Panc1 (cell line): ENCODE results near the gene HES2. TPM values are rescaled to one million over a fixed set of nuclear protein-coding genes. Genes with fewer than 3 reads are reported as not detected.

Experiments used
- ATAC-seq: fragments of 200-7000 bp; cut with Tn5 transposase; 2 replicates; pipeline ENCODE4 v1.9.1; 2020; ENCODE audit warnings: mild to moderate bottlenecking, moderate library complexity
- BruUV-seq: library from RNA; stranded (reverse); fragments of 400-500 nt; replicated peaks from 2 replicates; lab custom pipeline; 2021; lab: Mats Ljungman, UMichigan
- CTCF ChIA-PET: fragments of 300-600 bp; sonication (Branson Sonifier 250); formaldehyde crosslinking; loops from one replicate; lab custom pipeline; 2022; ENCODE audit warnings: antibody characterized with exemption; lab: Charles Lee
- POLR2A ChIA-PET: fragments of 300-600 bp; sonication (Branson Sonifier 250); formaldehyde crosslinking; loops from one replicate; lab custom pipeline; 2022; ENCODE audit warnings: antibody characterized with exemption; lab: Charles Lee
- DNase-seq: peaks from one replicate; pipeline ENCODE4 v3.0.0-alpha.2; 2010; ENCODE audit warnings: low read depth, low spot score
- H3K27ac ChIP-seq: 2 replicates; pipeline ENCODE4 v1.5.1; 2011; ENCODE audit warnings: mild to moderate bottlenecking, low read length, inconsistent platforms
- H3K27me3 ChIP-seq: fragments of 200-500 bp; sonication (Bioruptor generic); 2 replicates; pipeline ENCODE4 v1.6.0; 2014; ENCODE audit warnings: low read length, inconsistent platforms; ENCODE audit not compliant: control insufficient read depth, insufficient read depth
- H3K36me3 ChIP-seq: fragments of 200-500 bp; sonication (Bioruptor generic); 2 replicates; pipeline ENCODE4 v1.5.1; 2014; ENCODE audit warnings: inconsistent platforms, mild to moderate bottlenecking, low read length, moderate library complexity; ENCODE audit not compliant: control insufficient read depth, insufficient read depth
- H3K4me1 ChIP-seq: 2 replicates; pipeline ENCODE4 v1.5.1; 2011; ENCODE audit warnings: inconsistent platforms, mild to moderate bottlenecking, low read length, moderate library complexity; ENCODE audit not compliant: control insufficient read depth, insufficient read depth
- H3K4me3 ChIP-seq, 2 experiments: 2 replicates each; pipeline ENCODE4 v1.5.1; 2011 to 2012; ENCODE audit warnings: low read depth in 2 of 2, low read length in 2 of 2, mild to moderate bottlenecking in 2 of 2, inconsistent platforms in 1 of 2, moderate library complexity in 1 of 2
- H3K9me3 ChIP-seq: fragments of 200-500 bp; sonication (Bioruptor generic); 2 replicates; pipeline ENCODE4 v1.5.1; 2014; ENCODE audit warnings: low read depth, mild to moderate bottlenecking, inconsistent platforms, low read length, moderate library complexity; ENCODE audit not compliant: control insufficient read depth, insufficient read depth
- CTCF ChIP-seq: fragments of 450-650 bp; IDR thresholded peaks from 2 replicates; pipeline ENCODE4 v1.5.1; 2017; ENCODE audit warnings: mild to moderate bottlenecking
- POLR2AphosphoS5 ChIP-seq: IDR thresholded peaks from 2 replicates; pipeline ENCODE4 v1.6.1; 2012; ENCODE audit warnings: mild to moderate bottlenecking, low read depth, low read length, moderate library complexity
- SIN3A ChIP-seq: IDR thresholded peaks from 2 replicates; pipeline ENCODE4 v1.6.1; 2012; ENCODE audit warnings: low read depth, mild to moderate bottlenecking, low read length, moderate library complexity, borderline replicate concordance; ENCODE audit not compliant: insufficient read depth
- TCF7L2 ChIP-seq: IDR thresholded peaks from 2 replicates; pipeline ENCODE4 v1.6.1; 2011; ENCODE audit warnings: mild to moderate bottlenecking, low read depth, low read length, inconsistent platforms
- in situ Hi-C: cut with HindIII; loops from 2 replicates; pipeline ENCODE4 v1.10.0; 2016; ENCODE audit warnings: low sequenced_read_pairs, low pct_unique_long_range_greater_than_20kb
- intact Hi-C: fragments of 100-400 bp; cut with micrococcal nuclease; formaldehyde crosslinking; loops from one replicate; pipeline ENCODE4 v1.10.0; 2022; ENCODE audit not compliant: unreplicated experiment
- total RNA-seq: library from RNA; stranded (reverse); gene quantifications from one replicate; pipeline ENCODE4 v1.2.1, GENCODE V29; 2021; ENCODE audit not compliant: unreplicated experiment
- TF ChIP-seq, protein P1 (sequence below), 2 experiments: IDR thresholded peaks; 2 replicates each; pipeline ENCODE4 v1.6.1; 2011 to 2012; ENCODE audit warnings: low read depth in 2 of 2, control low read depth in 1 of 2, low read length in 1 of 2, mild to moderate bottlenecking in 1 of 2, moderate library complexity in 1 of 2; ENCODE audit not compliant: insufficient read depth in 1 of 2

Gene HES2
- total RNA-seq, 1 experiment from 2014 or later, result 11.1 TPM

GRCh38 chr1:6464915-6465314 lies 45.2 kb upstream of the HES2 start:
- POLR2A ChIA-PET, result no interaction called here
- 0 out of 2 replicates have a peak, but pooled peaks have one; percentile 6 for ATAC-seq

GRCh38 chr1:6464514-6464836 lies 44.8 kb upstream of the HES2 start:
- intact Hi-C loops, result no loop called here
- H3K27ac ChIP-seq, result no peak overlapping the region
- ATAC-seq (peak; percentile 65), DNase-seq (no peak)
- CTCF ChIA-PET, result no interaction called here
- H3K27me3 ChIP-seq, result no peaks in the 10 kb centered on the region
- POLR2A ChIA-PET, result no interaction called here
- in situ Hi-C loops, result no loop called here
- H3K36me3 ChIP-seq, result no peaks in the 10 kb centered on the region
- H3K9me3 ChIP-seq, result no peaks in the 10 kb centered on the region
- BruUV-seq, result no TSS peak
- TF ChIP-seq SIN3A, result no peak
- no peak for TF ChIP-seq POLR2AphosphoS5
- no peak; the same call in 1 of the 2 replicates for TF ChIP-seq CTCF
- TF ChIP-seq, protein P1, sequence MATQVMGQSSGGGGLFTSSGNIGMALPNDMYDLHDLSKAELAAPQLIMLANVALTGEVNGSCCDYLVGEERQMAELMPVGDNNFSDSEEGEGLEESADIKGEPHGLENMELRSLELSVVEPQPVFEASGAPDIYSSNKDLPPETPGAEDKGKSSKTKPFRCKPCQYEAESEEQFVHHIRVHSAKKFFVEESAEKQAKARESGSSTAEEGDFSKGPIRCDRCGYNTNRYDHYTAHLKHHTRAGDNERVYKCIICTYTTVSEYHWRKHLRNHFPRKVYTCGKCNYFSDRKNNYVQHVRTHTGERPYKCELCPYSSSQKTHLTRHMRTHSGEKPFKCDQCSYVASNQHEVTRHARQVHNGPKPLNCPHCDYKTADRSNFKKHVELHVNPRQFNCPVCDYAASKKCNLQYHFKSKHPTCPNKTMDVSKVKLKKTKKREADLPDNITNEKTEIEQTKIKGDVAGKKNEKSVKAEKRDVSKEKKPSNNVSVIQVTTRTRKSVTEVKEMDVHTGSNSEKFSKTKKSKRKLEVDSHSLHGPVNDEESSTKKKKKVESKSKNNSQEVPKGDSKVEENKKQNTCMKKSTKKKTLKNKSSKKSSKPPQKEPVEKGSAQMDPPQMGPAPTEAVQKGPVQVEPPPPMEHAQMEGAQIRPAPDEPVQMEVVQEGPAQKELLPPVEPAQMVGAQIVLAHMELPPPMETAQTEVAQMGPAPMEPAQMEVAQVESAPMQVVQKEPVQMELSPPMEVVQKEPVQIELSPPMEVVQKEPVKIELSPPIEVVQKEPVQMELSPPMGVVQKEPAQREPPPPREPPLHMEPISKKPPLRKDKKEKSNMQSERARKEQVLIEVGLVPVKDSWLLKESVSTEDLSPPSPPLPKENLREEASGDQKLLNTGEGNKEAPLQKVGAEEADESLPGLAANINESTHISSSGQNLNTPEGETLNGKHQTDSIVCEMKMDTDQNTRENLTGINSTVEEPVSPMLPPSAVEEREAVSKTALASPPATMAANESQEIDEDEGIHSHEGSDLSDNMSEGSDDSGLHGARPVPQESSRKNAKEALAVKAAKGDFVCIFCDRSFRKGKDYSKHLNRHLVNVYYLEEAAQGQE (IDR thresholded peaks at IDR 0.05; ENCODE audit: insufficient read depth in 1 of 2, low read depth in 2 of 2, low read length in 1 of 2), result no peak
- no peak for TF ChIP-seq TCF7L2
- no peak overlapping the region for H3K4me3 ChIP-seq
- H3K4me1 ChIP-seq, result no peaks in the 10 kb centered on the region; the same call in 1 of the 2 replicates

More at GRCh38 chr1:6464915-6465314, 45.2 kb upstream of the HES2 start:
- TF ChIP-seq TCF7L2 (no peak), CTCF (no peak), SIN3A (no peak), POLR2AphosphoS5 (no peak)
- TF ChIP-seq, protein P1 (IDR thresholded peaks at IDR 0.05; ENCODE audit: insufficient read depth in 1 of 2, low read depth in 2 of 2, low read length in 1 of 2), result no peak
- Histone ChIP-seq H3K4me3 (no peak overlapping the region), H3K27me3 (no peaks in the 10 kb centered on the region), H3K4me1 (no peaks in the 10 kb centered on the region; the same call in 1 of the 2 replicates), H3K27ac (no peak overlapping the region), H3K9me3 (no peaks in the 10 kb centered on the region), H3K36me3 (no peaks in the 10 kb centered on the region)
- in situ Hi-C loops, result no loop called here
- BruUV-seq, result no TSS peak
- DNase-seq, result no peak
- intact Hi-C loops, result no loop called here
- CTCF ChIA-PET, result no interaction called here
